ENCODE data around the gene CKM.

DNA sequence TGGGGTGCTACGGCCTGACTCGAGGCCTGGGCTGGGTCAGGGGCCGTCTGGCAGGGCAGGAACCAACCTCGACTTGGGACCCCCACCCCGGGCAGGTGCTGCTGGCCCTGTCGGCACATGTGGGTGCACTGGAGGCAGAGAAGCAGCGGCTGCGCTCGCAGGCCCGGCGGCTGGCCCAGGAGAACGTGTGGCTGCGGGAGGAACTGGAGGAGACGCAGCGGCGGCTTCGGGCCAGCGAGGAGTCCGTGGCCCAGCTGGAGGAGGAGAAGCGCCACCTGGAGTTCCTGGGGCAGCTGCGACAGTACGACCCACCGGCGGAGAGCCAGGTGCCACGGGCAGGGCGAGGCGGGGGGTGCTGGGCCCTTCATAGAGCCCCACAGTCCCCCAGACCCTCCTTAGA is 23.8 kb upstream of the CKM start:
- TF ChIP-seq EP300 (IDR thresholded peaks at IDR 0.05) = no peak
- no peak for TF ChIP-seq POLR2A (IDR thresholded peaks at IDR 0.05; ENCODE audit: low read depth)
